Vein endothelial cell (primary cell): ENCODE results near the gene MRPL54. TPM values are rescaled to one million over a fixed set of nuclear protein-coding genes. Genes with fewer than 3 reads are reported as not detected.

Experiments used
- small RNA-seq: library from RNA; depleted of rRNA; stranded (forward); fragments of <200 nt; gene quantifications from one replicate; pipeline ENCODE3, GENCODE V24; 2012
- total RNA-seq: library from RNA; depleted of rRNA; stranded (reverse); fragments of >200 nt; gene quantifications from 2 replicates; pipeline ENCODE4 v1.2.3, GENCODE V29; 2012

Gene MRPL54
- 50.1 and 51.0 TPM in 2 replicates for total RNA-seq

GRCh38 chr19:3762501-3763459, at the start of gene MRPL54:
MRPL54 (plus strand) TSS chr19:3762682; CDS start chr19:3762701, 19 bp downstream.

GRCh38 chr19:3761382-3762129, 926 bp upstream of the MRPL54 start, which contains the start of gene APBA3:
APBA3 (minus strand) TSS chr19:3761692; CDS start chr19:3760264, 1,428 bp downstream.

GRCh38 chr19:3771906-3772455, 9.5 kb downstream of the MRPL54 start, which contains the start of gene RAX2:
RAX2 (minus strand) TSS chr19:3772228; CDS start chr19:3771742, 486 bp downstream.

GRCh38 chr19:3785938-3786824, 23.7 kb downstream of the MRPL54 start, which contains the start of gene MATK:
MATK (minus strand) TSS chr19:3786381; CDS start chr19:3785135, 1,246 bp downstream.

Small RNA genes lying within 50 kb of the gene (small RNA-seq; reads per million reads assigned to genes)
- gene AC005777.1 = not detected

Other genes starting within 250 kb of the MRPL54 start
- gene TEKTIP1, start 223.5 kb upstream of the MRPL54 start, total RNA-seq = not detected in 2 replicates
- gene MFSD12, start 205.1 kb upstream of the MRPL54 start, total RNA-seq = 78.8 and 124 TPM in 2 replicates
- 83.5 and 111 TPM in 2 replicates for gene HMG20B, start 189.7 kb upstream of the MRPL54 start, total RNA-seq
- gene GIPC3, start 177.2 kb upstream of the MRPL54 start, total RNA-seq = 1.1 and 1.3 TPM in 2 replicates
- gene TBXA2R, start 155.8 kb upstream of the MRPL54 start, total RNA-seq = 1.7 and 2.0 TPM in 2 replicates
- gene CACTIN, start 135.9 kb upstream of the MRPL54 start, total RNA-seq = 27.0 and 33.6 TPM in 2 replicates
- gene PIP5K1C, start 62.2 kb upstream of the MRPL54 start, total RNA-seq = 43.6 and 54.5 TPM in 2 replicates
- not detected in 2 replicates for gene TJP3, start 54.3 kb upstream of the MRPL54 start, total RNA-seq
- 26.6 and 29.4 TPM in 2 replicates for gene APBA3, start 990 bp upstream of the MRPL54 start, total RNA-seq
- gene RAX2, start 9.5 kb downstream of the MRPL54 start, total RNA-seq = not detected in 2 replicates
- 0.29 TPM in 1 of 2 replicates, not detected in the other for gene MATK, start 23.7 kb downstream of the MRPL54 start, total RNA-seq
- gene ZFR2, start 106.4 kb downstream of the MRPL54 start, total RNA-seq = not detected in 2 replicates
- not detected in 2 replicates for gene ATCAY, start 118.0 kb downstream of the MRPL54 start, total RNA-seq
- not detected in 2 replicates for gene NMRK2, start 170.4 kb downstream of the MRPL54 start, total RNA-seq
- gene DAPK3, start 208.4 kb downstream of the MRPL54 start, total RNA-seq = 183 and 198 TPM in 2 replicates
- 2,391 and 3,726 TPM in 2 replicates for gene EEF2, start 222.8 kb downstream of the MRPL54 start, total RNA-seq
- gene PIAS4, start 245.1 kb downstream of the MRPL54 start, total RNA-seq = 29.1 and 42.0 TPM in 2 replicates